Tibial nerve (tissue), 4 donors: Measurements from ENCODE around the gene ZNF622. TPM values are rescaled to one million over a fixed set of nuclear protein-coding genes. Genes with fewer than 3 reads are reported as not detected.

Experiments
- DNase-seq, 2 donors: peaks; one replicate each; pipeline ENCODE4 v3.0.0-alpha.2; 2019; ENCODE audit warnings: low spot score in 2 of 2
- H3K27ac ChIP-seq, 4 donors: fragments of 200-600 bp; sonication (generic) in 3 of 4; one replicate each; pipeline ENCODE4 v1.5.1; 2017 to 2019; ENCODE audit warnings: mild to moderate bottlenecking in 1 of 4
- H3K27me3 ChIP-seq, 2 donors: fragments of 200-600 bp; sonication (generic) in 1 of 2; one replicate each; pipeline versions ENCODE4 v1.5.1 to v1.6.0; 2017 to 2019
- H3K36me3 ChIP-seq, 3 donors: fragments of 200-600 bp; sonication (generic); one replicate each; pipeline ENCODE4 v1.5.1; 2018 to 2019
- H3K4me1 ChIP-seq, 4 donors: fragments of 200-600 bp; sonication (generic) in 3 of 4; one replicate each; pipeline ENCODE4 v1.5.1; 2017 to 2019
- H3K4me3 ChIP-seq, 4 donors: fragments of 200-600 bp; sonication (generic) in 3 of 4; one replicate each; pipeline ENCODE4 v1.5.1; 2017 to 2019; ENCODE audit warnings: mild to moderate bottlenecking in 1 of 4, moderate library complexity in 1 of 4
- H3K9me3 ChIP-seq, 4 donors: fragments of 200-600 bp; sonication (generic) in 3 of 4; one replicate each; pipeline ENCODE4 v1.5.1; 2017 to 2019
- EP300 ChIP-seq, 2 donors: sonication (generic); formaldehyde crosslinking; IDR thresholded peaks; one replicate each; pipeline ENCODE4 v1.6.1; 2017; ENCODE audit warnings: antibody characterized with exemption in 2 of 2, mild to moderate bottlenecking in 1 of 2
- POLR2A ChIP-seq, 2 donors: fragments of 450-650 bp; IDR thresholded peaks; one replicate each; pipeline ENCODE4 v1.6.1; 2017; ENCODE audit warnings: antibody characterized with exemption in 2 of 2, mild to moderate bottlenecking in 2 of 2, moderate library complexity in 2 of 2
- WGBS, 2 donors: methylation state at CpG; one replicate each; pipeline ENCODE4 v1.1.5; 2018; 5-methylcytosine and 5-hydroxymethylcytosine counted together
- total RNA-seq, 4 donors: library from RNA; depleted of rRNA; stranded (reverse); fragments of >200 nt; gene quantifications; one replicate each; pipeline ENCODE4 v1.1.0, GENCODE V29; 2016
- TF ChIP-seq, protein P1 (sequence below), 5 experiments: fragments of 200-600 bp in 3 of 5; fragments of 450-650 bp in 2 of 5; sonication (generic) in 3 of 5; IDR thresholded peaks; one replicate each; pipeline ENCODE4 v1.5.1; 2016 to 2019; ENCODE audit warnings: antibody characterized with exemption in 5 of 5, mild to moderate bottlenecking in 3 of 5, moderate library complexity in 2 of 5

The ZNF622 gene
- total RNA-seq, 4 donors from 2014 or later, result 16.6 to 26.4 (median 23.8) TPM

DNA sequence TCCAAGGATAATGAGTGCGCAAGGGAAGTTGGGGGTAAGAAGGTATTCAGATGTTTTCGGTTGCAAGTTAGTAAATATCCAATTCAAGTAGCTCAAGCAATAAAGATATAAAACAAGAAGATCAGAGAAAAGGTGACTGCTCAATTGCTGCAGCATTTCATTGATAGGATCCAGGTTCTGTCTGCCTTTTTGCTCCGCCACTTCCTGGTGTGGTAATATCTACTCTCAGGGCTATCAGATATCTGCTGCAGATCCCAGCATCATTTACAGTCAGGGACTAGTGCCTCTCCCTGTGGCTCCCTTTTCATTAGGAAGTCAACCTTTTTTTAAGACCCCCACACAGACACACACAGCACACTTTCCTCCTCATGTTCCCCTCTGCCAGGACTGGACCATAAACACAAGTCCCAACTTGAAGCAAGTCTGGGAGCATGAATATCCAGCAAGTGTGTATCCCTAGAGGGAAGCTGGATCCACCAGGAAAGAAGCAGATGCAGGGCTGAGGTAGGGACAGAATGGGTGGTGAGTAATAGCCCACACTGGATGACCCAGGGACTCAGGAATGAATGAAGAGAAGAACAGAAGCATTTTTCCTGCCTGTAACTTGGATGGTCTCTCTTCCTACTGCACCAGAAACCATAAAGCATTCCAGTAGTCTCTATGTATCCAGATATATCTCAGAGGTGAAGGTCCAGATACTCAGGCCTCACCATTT is 53.7 kb downstream of the ZNF622 start:
- WGBS, 2 donors, result 70 to 87% methylated on average over 3 of the region's 3 CpGs
- Histone ChIP-seq H3K27me3 (no peaks in the 10 kb centered on the region), H3K36me3 (no peaks in the 10 kb centered on the region), H3K4me1 (no peaks in the 10 kb centered on the region), H3K4me3 (no peak overlapping the region), H3K27ac (no peak overlapping the region), H3K9me3 (no peaks in the 10 kb centered on the region)
- TF ChIP-seq POLR2A (IDR thresholded peaks at IDR 0.05) (no peak), EP300 (IDR thresholded peaks at IDR 0.05) (no peak)
- TF ChIP-seq, protein P1, sequence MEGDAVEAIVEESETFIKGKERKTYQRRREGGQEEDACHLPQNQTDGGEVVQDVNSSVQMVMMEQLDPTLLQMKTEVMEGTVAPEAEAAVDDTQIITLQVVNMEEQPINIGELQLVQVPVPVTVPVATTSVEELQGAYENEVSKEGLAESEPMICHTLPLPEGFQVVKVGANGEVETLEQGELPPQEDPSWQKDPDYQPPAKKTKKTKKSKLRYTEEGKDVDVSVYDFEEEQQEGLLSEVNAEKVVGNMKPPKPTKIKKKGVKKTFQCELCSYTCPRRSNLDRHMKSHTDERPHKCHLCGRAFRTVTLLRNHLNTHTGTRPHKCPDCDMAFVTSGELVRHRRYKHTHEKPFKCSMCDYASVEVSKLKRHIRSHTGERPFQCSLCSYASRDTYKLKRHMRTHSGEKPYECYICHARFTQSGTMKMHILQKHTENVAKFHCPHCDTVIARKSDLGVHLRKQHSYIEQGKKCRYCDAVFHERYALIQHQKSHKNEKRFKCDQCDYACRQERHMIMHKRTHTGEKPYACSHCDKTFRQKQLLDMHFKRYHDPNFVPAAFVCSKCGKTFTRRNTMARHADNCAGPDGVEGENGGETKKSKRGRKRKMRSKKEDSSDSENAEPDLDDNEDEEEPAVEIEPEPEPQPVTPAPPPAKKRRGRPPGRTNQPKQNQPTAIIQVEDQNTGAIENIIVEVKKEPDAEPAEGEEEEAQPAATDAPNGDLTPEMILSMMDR (IDR thresholded peaks at IDR 0.05), result no peak
- no peak for DNase-seq

DNA sequence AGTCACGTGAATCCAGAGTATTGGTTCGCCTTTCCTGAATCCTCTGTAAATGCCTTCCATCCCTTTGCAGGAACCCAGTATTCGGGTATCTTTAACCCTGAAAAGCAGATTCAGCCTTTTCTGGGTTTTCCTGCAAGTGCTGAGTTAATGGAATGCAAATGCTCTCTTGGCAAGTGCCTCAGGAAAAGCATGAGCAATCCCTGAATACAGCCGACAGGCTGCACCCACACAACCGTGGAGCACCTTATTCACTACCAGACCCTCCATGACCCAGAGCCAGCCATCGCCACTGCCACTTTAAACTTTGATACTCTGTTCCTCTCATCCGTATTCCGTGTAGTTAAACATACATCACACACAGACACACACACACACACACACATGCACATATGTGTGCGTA is 54.4 kb downstream of the ZNF622 start:
- TF ChIP-seq POLR2A (IDR thresholded peaks at IDR 0.05), result no peak
- no peak for TF ChIP-seq EP300 (IDR thresholded peaks at IDR 0.05)
- TF ChIP-seq, protein P1 (IDR thresholded peaks at IDR 0.05), result no peak
- Histone ChIP-seq H3K27me3 (no peaks in the 10 kb centered on the region), H3K36me3 (no peaks in the 10 kb centered on the region), H3K4me3 (no peak overlapping the region), H3K4me1 (no peaks in the 10 kb centered on the region), H3K27ac (no peak overlapping the region), H3K9me3 (no peaks in the 10 kb centered on the region)
- DNase-seq, result no peak
- 84 to 87% methylated on average over 9 of the region's 9 CpGs for WGBS, 2 donors

DNA sequence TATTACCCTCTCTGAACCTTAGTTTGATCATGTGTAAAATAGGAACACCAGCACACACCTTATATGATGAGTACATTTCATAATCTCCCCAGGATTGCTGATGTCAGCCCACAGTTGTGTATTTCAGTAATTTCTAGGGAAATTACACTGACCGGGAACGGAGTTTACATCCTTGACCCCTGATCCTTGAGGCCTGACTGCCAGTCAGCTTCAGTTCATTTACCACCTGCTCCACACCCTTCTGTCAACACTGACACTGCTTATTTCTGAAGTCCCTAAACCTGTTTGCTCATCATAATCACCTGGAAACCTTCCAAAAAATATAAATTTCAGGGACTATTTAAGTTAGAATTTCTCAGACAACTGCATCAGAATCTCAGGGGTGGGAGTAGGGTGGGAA is 55.3 kb downstream of the ZNF622 start:
- no peak overlapping the region for H3K27ac ChIP-seq
- no peaks in the 10 kb centered on the region for H3K4me1 ChIP-seq
- no peaks in the 10 kb centered on the region for H3K36me3 ChIP-seq
- WGBS, 2 donors, result 45 to 68% methylated on average over 2 of the region's 2 CpGs
- H3K9me3 ChIP-seq, result no peaks in the 10 kb centered on the region
- no peak for DNase-seq
- H3K27me3 ChIP-seq, result no peaks in the 10 kb centered on the region
- TF ChIP-seq EP300 (IDR thresholded peaks at IDR 0.05), result no peak
- no peak for TF ChIP-seq POLR2A (IDR thresholded peaks at IDR 0.05)
- TF ChIP-seq, protein P1 (IDR thresholded peaks at IDR 0.05), result no peak
- no peak overlapping the region for H3K4me3 ChIP-seq

DNA sequence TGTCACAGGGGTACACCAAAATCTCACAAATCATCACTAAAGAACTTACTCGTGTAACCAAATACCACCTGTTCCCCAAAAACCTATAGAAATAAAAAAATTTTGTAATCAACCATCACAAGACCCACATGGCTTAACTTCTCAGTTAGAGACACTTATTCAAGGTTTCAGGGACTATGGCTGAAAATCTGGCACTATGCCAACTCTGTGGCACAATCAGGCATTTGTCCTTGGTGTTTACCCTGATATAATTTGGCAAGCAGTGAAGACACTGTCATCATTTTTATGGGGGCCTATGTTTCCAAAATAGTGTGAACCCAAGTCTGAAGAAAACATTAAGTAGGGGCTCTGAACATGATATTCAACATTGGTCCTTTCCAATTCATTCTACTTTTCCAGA is 59.0 kb downstream of the ZNF622 start:
- Histone ChIP-seq H3K9me3 (no peaks in the 10 kb centered on the region), H3K4me1 (no peaks in the 10 kb centered on the region), H3K4me3 (no peak overlapping the region), H3K36me3 (no peaks in the 10 kb centered on the region), H3K27me3 (no peaks in the 10 kb centered on the region), H3K27ac (no peak overlapping the region)
- no peak for DNase-seq
- 91 to 97% methylated on average over 1 of the region's 1 CpG for WGBS, 2 donors
- no peak for TF ChIP-seq POLR2A (IDR thresholded peaks at IDR 0.05)
- TF ChIP-seq, protein P1 (IDR thresholded peaks at IDR 0.05), result no peak
- no peak for TF ChIP-seq EP300 (IDR thresholded peaks at IDR 0.05)

DNA sequence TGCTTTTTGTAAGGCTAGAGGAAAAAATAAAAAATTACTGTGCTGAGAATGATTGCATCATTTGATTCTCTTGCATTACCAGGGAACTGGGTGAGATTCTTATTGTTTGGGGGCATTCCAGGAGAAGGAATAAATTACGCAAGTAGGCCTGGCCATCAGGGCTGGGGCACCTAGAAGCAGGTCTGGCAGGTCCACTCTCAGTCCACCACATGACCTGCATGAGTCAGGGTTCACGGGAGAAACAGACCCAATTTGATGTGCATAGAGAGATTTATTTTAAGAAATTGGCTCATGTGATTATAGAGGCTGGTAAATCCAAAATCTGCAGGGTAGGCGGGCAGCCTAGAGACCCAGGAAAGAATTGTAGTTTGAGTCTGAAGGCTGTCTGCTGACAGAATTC is 59.6 kb downstream of the ZNF622 start:
- H3K9me3 ChIP-seq, result no peaks in the 10 kb centered on the region
- no peaks in the 10 kb centered on the region for H3K36me3 ChIP-seq
- no peak overlapping the region for H3K27ac ChIP-seq
- no peak overlapping the region for H3K4me3 ChIP-seq
- DNase-seq, result no peak
- H3K4me1 ChIP-seq, result no peaks in the 10 kb centered on the region
- TF ChIP-seq, protein P1 (IDR thresholded peaks at IDR 0.05), result no peak
- TF ChIP-seq EP300 (IDR thresholded peaks at IDR 0.05) (no peak), POLR2A (IDR thresholded peaks at IDR 0.05) (no peak)
- 83 to 88% methylated on average over 3 of the region's 3 CpGs for WGBS, 2 donors
- no peaks in the 10 kb centered on the region for H3K27me3 ChIP-seq

Other genes with a start within 250 kb of the ZNF622 start
- 10 to 100 TPM; 57.5 to 90.9 (median 77.0) TPM for gene RETREG1, start 151.2 kb upstream of the ZNF622 start, total RNA-seq